Lung (tissue), 12 donors: ENCODE data around the gene EGFR. TPM values are rescaled to one million over a fixed set of nuclear protein-coding genes. Genes with fewer than 3 reads are reported as not detected.

Experiments
- ATAC-seq: fragments of 200-7000 bp; cut with Tn5 transposase; one replicate; pipeline ENCODE4 v1.9.1; 2020; ENCODE audit warnings: moderate number of reproducible peaks; ENCODE audit not compliant: insufficient read depth, low FRiP score
- DNase-seq, 3 donors: peaks; one replicate each; pipeline ENCODE4 v3.0.0-alpha.2; 2013 to 2017
- H3K27ac ChIP-seq, 2 donors: one replicate each; pipeline ENCODE4 v1.5.1; 2013; ENCODE audit warnings: mild to moderate bottlenecking in 2 of 2, moderate library complexity in 2 of 2, control low read depth in 1 of 2, inconsistent platforms in 1 of 2, low read depth in 1 of 2, low read length in 1 of 2
- H3K27me3 ChIP-seq, 3 donors: one replicate each; pipeline ENCODE4 v1.5.1; 2013; ENCODE audit warnings: low read length in 2 of 3; ENCODE audit not compliant: control insufficient read depth in 3 of 3, insufficient read depth in 3 of 3
- H3K36me3 ChIP-seq, 4 donors: one replicate each; pipeline ENCODE4 v1.5.1; 2013; ENCODE audit warnings: low read length in 4 of 4, mild to moderate bottlenecking in 1 of 4, moderate library complexity in 1 of 4; ENCODE audit not compliant: control insufficient read depth in 4 of 4, insufficient read depth in 4 of 4
- H3K4me1 ChIP-seq, 5 donors: one replicate each; pipeline ENCODE4 v1.5.1; 2013; ENCODE audit warnings: low read length in 5 of 5, mild to moderate bottlenecking in 2 of 5, moderate library complexity in 1 of 5; ENCODE audit not compliant: control insufficient read depth in 5 of 5, insufficient read depth in 5 of 5
- H3K4me3 ChIP-seq: one replicate; pipeline ENCODE4 v1.5.1; 2013; ENCODE audit warnings: mild to moderate bottlenecking, control low read depth, moderate library complexity
- H3K9ac ChIP-seq, 2 donors: one replicate each; pipeline ENCODE4 v1.5.1; 2013; ENCODE audit warnings: low read length in 2 of 2, control low read depth in 1 of 2; ENCODE audit not compliant: insufficient read depth in 1 of 2
- H3K9me3 ChIP-seq, 4 donors: one replicate each; pipeline ENCODE4 v1.5.1; 2013; ENCODE audit warnings: low read length in 3 of 4, mild to moderate bottlenecking in 1 of 4, moderate library complexity in 1 of 4; ENCODE audit not compliant: control insufficient read depth in 4 of 4, insufficient read depth in 3 of 4
- CTCF ChIP-seq: IDR thresholded peaks from 2 replicates; pipeline ENCODE4 v1.5.1; 2012; ENCODE audit warnings: mild to moderate bottlenecking; ENCODE audit errors: control extremely low read depth, extremely low read depth
- WGBS, 2 donors: extraction: QIAGEN DNeasy Blood & Tissue Kit; methylation state at CpG; one replicate each; pipeline ENCODE4 v1.1.7; 2013; 5-methylcytosine and 5-hydroxymethylcytosine counted together
- polyA plus RNA-seq, 2 donors: library from polyadenylated mRNA; stranded (reverse); fragments of 200-250 nt; gene quantifications; one replicate each; pipeline ENCODE4 v1.2.1, GENCODE V29; 2013
- total RNA-seq, 2 donors: library from RNA; depleted of rRNA in 1 of 2; stranded (reverse); fragments of >200 nt in 1 of 2; gene quantifications; one replicate each; pipeline ENCODE4 v1.2.1, GENCODE V29; 2014 to 2021
- donor health status: control.
- donor health status: control.
- donor health status: Bipolar disorder and iron deficiency.
- donor health status: healthy.
- donor health status: DM: yes; HTN: yes; CAD: no.

The EGFR gene
- total and polyA plus RNA-seq, 4 donors, result 11.6 to 78.7 (median 37.1) TPM

- ATAC-seq, result no peak
- H3K4me1 ChIP-seq, result peaks cover 0 to 14% (median 4%) of the 10 kb centered on the region in 5 donors
- no peak overlapping the region for H3K9ac ChIP-seq
- peaks cover 0 to 2% (median 0%) of the 10 kb centered on the region in 3 donors for H3K27me3 ChIP-seq
- no peaks in the 10 kb centered on the region for H3K36me3 ChIP-seq
- 79 to 82% methylated on average over 9 of the region's 9 CpGs for WGBS, 2 donors
- H3K9me3 ChIP-seq, result no peaks in the 10 kb centered on the region
- no peak for TF ChIP-seq CTCF
- H3K27ac ChIP-seq, result no peak overlapping the region
- DNase-seq, result no peak
- H3K4me3 ChIP-seq, result no peak overlapping the region
These were observed 239.8 kb downstream of the EGFR start for GRCh38 chr7:55258631-55259030.

GRCh38 chr7:55260171-55260570, 241.4 kb downstream of the EGFR start:
- Histone ChIP-seq H3K9me3 (no peaks in the 10 kb centered on the region), H3K36me3 (no peaks in the 10 kb centered on the region), H3K4me3 (no peak overlapping the region), H3K27ac (no peak overlapping the region), H3K4me1 (peaks cover 0 to 5% (median 0%) of the 10 kb centered on the region in 5 donors), H3K9ac (no peak overlapping the region), H3K27me3 (no peaks in the 10 kb centered on the region)
- WGBS, 2 donors, result 83 to 84% methylated on average over 9 of the region's 9 CpGs
- ATAC-seq (no peak), DNase-seq (no peak)
- no peak for TF ChIP-seq CTCF

GRCh38 chr7:55260676-55261385, 242.0 kb downstream of the EGFR start:
- H3K9ac ChIP-seq, result no peak overlapping the region
- TF ChIP-seq CTCF, result no peak
- no peak overlapping the region for H3K27ac ChIP-seq
- H3K4me1 ChIP-seq, result peaks cover 0 to 1% (median 0%) of the 10 kb centered on the region in 5 donors
- 63% methylated on average over 3 of the region's 3 CpGs for WGBS, 2 donors
- no peak for ATAC-seq
- no peaks in the 10 kb centered on the region for H3K9me3 ChIP-seq
- no peak for DNase-seq
- H3K4me3 ChIP-seq, result no peak overlapping the region
- H3K36me3 ChIP-seq, result no peaks in the 10 kb centered on the region
- H3K27me3 ChIP-seq, result no peaks in the 10 kb centered on the region
